Skeletal muscle satellite cell (primary cell): ENCODE data around the gene THEMIS.
"Not testable (repeated sequence)": the region's sequence is repeated elsewhere in the genome, so short reads cannot be mapped to it uniquely, and the experiment has no call there.

ENCODE experiments used
- H3K27me3 ChIP-seq: 2 replicates; pipeline ENCODE4 v1.7.0; 2013; ENCODE audit warnings: low read length; ENCODE audit not compliant: control insufficient read depth, insufficient read depth
- H3K36me3 ChIP-seq: 2 replicates; pipeline ENCODE4 v1.7.0; 2013; ENCODE audit warnings: mild to moderate bottlenecking, control low read depth, low read length; ENCODE audit not compliant: insufficient read depth
- H3K4me1 ChIP-seq: 2 replicates; pipeline ENCODE4 v1.7.0; 2013; ENCODE audit warnings: low read length; ENCODE audit not compliant: control insufficient read depth, insufficient read depth
- H3K4me2 ChIP-seq: 2 replicates; pipeline ENCODE4 v1.7.0; 2013; ENCODE audit warnings: mild to moderate bottlenecking, low read length
- H3K4me3 ChIP-seq: 2 replicates; pipeline ENCODE4 v1.7.0; 2013; ENCODE audit warnings: low read length
- H3K9ac ChIP-seq: 2 replicates; pipeline ENCODE4 v1.7.0; 2013; ENCODE audit warnings: mild to moderate bottlenecking, low read depth, low read length, moderate library complexity
- H3K9me3 ChIP-seq: replicated peaks from 2 replicates; pipeline ENCODE4 v1.7.0; 2013; ENCODE audit warnings: mild to moderate bottlenecking, control low read depth, low read length

The THEMIS gene

GRCh38 chr6:127914240-127914639, 13.4 kb upstream of the THEMIS start:
- no peak overlapping the region for H3K9ac ChIP-seq
- H3K27me3 ChIP-seq: no peaks in the 10 kb centered on the region
- H3K36me3 ChIP-seq: no peaks in the 10 kb centered on the region
- no peak overlapping the region for H3K4me3 ChIP-seq
- no peak overlapping the region for H3K4me2 ChIP-seq
- peaks cover 5% of the 10 kb centered on the region for H3K4me1 ChIP-seq
- no peaks in the 10 kb centered on the region for H3K9me3 ChIP-seq

GRCh38 chr6:127912914-127913313, 12.1 kb upstream of the THEMIS start:
- H3K4me1 ChIP-seq: peaks cover 5% of the 10 kb centered on the region
- H3K9me3 ChIP-seq: no peaks in the 10 kb centered on the region
- H3K36me3 ChIP-seq: no peaks in the 10 kb centered on the region
- no peak overlapping the region for H3K4me2 ChIP-seq
- no peak overlapping the region for H3K9ac ChIP-seq
- H3K27me3 ChIP-seq: no peaks in the 10 kb centered on the region
- H3K4me3 ChIP-seq: no peak overlapping the region

GRCh38 chr6:127907960-127908640, 7.2 kb upstream of the THEMIS start:
- Histone ChIP-seq H3K4me2 (no peak overlapping the region), H3K4me1 (no peaks in the 10 kb centered on the region), H3K9ac (no peak overlapping the region), H3K9me3 (no peaks in the 10 kb centered on the region), H3K4me3 (no peak overlapping the region), H3K27me3 (no peaks in the 10 kb centered on the region), H3K36me3 (no peaks in the 10 kb centered on the region)

- Histone ChIP-seq H3K4me2 (no peak overlapping the region), H3K27me3 (no peaks in the 10 kb centered on the region), H3K36me3 (no peaks in the 10 kb centered on the region), H3K9ac (no peak overlapping the region), H3K9me3 (no peaks in the 10 kb centered on the region), H3K4me3 (no peak overlapping the region), H3K4me1 (no peaks in the 10 kb centered on the region)
These were observed 3.3 kb upstream of the THEMIS start for GRCh38 chr6:127904160-127904559.

GRCh38 chr6:127902933-127903332, 2.1 kb upstream of the THEMIS start:
- Histone ChIP-seq H3K4me2 (no peak overlapping the region), H3K4me3 (no peak overlapping the region), H3K9me3 (no peaks in the 10 kb centered on the region), H3K27me3 (no peaks in the 10 kb centered on the region), H3K36me3 (no peaks in the 10 kb centered on the region), H3K4me1 (no peaks in the 10 kb centered on the region), H3K9ac (no peak overlapping the region)

DNA sequence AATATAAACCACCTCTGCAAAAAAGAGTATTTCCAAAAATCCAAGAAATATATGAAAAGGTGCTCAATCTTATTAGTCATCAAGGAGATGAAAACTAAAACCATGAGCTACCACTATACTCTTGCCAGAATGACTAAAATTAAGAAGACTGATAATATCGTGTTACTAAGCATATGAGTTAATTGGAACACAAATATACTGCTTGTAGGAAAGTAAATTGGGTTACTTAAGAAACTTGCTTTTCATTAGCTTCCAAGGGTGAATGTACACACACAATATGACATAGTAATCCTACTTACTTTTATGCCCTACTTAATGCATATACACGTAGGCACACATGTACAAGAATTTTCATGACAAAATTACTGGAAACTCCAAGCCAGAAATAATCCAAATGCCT, 3.4 kb downstream of the THEMIS start:
- Histone ChIP-seq H3K9me3 (no peaks in the 10 kb centered on the region), H3K9ac (no peak overlapping the region), H3K4me2 (no peak overlapping the region), H3K36me3 (no peaks in the 10 kb centered on the region), H3K27me3 (no peaks in the 10 kb centered on the region), H3K4me1 (no peaks in the 10 kb centered on the region), H3K4me3 (no peak overlapping the region)

DNA sequence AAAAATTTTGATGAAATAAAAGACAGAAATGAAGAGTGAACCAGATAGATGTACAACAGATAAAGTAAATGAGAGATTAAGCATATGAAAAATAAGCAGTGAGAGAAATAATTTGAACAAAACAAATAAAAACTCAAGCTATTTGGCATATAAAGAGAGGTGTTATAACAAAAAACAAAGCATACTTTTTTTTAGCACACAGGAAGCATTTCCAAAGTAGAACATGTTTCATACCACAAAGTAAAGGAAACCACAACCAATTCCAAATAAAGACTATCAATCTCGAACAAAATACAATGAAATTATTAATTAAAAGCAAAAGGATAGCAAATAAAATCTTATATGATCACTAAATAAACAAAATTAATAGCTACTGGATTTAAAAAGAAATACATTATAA, 6.8 kb downstream of the THEMIS start:
- H3K9me3 ChIP-seq: no peaks in the 10 kb centered on the region

GRCh38 chr6:127893541-127893940, 7.3 kb downstream of the THEMIS start:
- Histone ChIP-seq H3K4me1 (no peaks in the 10 kb centered on the region), H3K9ac (no peak overlapping the region), H3K4me2 (no peak overlapping the region), H3K4me3 (no peak overlapping the region), H3K9me3 (no peaks in the 10 kb centered on the region), H3K36me3 (no peaks in the 10 kb centered on the region), H3K27me3 (no peaks in the 10 kb centered on the region)

More for the DNA sequence above, 6.8 kb downstream of the THEMIS start:
- H3K4me2 ChIP-seq: no peak overlapping the region
- H3K4me3 ChIP-seq: no peak overlapping the region
- no peaks in the 10 kb centered on the region for H3K36me3 ChIP-seq
- H3K4me1 ChIP-seq: no peaks in the 10 kb centered on the region
- H3K27me3 ChIP-seq: no peaks in the 10 kb centered on the region
- H3K9ac ChIP-seq: no peak overlapping the region

DNA sequence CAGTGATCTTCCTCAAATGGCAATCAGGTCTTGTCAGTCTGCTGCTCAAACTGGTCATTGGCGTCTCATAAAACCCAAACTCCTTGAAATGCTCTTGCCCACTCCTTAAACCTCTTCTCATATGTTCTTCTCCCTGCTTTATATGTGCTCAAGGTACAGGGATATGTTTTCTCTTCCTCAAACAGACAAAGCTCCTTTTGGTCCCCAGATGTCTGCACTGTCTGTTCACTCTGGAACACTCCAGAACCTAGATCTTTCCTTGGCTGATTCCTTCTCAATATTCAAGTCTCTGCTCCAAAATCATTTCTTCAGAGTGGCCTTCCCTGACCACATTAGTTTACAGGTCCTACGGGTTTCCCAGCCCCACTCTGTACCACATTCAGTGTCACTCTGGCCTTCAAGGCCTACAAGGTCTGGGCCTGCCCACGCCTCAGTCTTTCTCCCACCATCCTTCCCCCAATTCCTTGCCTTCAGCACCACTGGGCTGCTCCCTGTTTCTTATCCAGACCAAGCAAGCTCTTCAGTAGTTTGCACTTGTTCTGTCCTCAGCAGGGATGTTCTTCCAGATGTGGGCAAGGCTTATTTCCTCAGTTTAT, 9.0 kb downstream of the THEMIS start:
- Histone ChIP-seq H3K9me3 (no peaks in the 10 kb centered on the region), H3K9ac (no peak overlapping the region), H3K4me1 (no peaks in the 10 kb centered on the region), H3K4me3 (no peak overlapping the region), H3K36me3 (no peaks in the 10 kb centered on the region), H3K4me2 (no peak overlapping the region), H3K27me3 (no peaks in the 10 kb centered on the region)

DNA sequence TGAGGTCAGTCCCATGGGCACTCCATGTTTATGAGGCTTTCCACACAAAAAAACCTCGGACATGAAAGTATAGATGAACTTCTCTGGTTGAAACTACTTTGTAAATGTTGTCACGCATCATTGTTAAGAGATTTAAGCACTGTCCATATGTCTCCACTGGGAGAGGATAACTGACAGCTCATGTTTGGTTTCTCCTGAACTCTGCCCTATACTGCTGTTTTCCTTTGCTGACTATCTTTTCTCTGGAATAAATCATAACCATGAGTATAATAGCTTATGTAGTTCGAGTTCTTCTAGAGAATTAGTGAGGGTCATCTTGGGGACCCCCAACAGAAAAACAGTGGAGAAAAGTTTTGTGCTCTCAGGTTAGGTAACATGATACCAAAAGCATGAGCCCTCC, 14.3 kb downstream of the THEMIS start:
- Histone ChIP-seq H3K4me1 (no peaks in the 10 kb centered on the region), H3K9me3 (no peaks in the 10 kb centered on the region), H3K36me3 (no peaks in the 10 kb centered on the region), H3K27me3 (no peaks in the 10 kb centered on the region), H3K4me3 (no peak overlapping the region), H3K4me2 (no peak overlapping the region), H3K9ac (no peak overlapping the region)

GRCh38 chr6:127884134-127884533, 16.7 kb downstream of the THEMIS start:
- Histone ChIP-seq H3K36me3 (no peaks in the 10 kb centered on the region), H3K9me3 (no peaks in the 10 kb centered on the region), H3K27me3 (no peaks in the 10 kb centered on the region), H3K4me1 (no peaks in the 10 kb centered on the region), H3K4me2 (no peak overlapping the region), H3K4me3 (no peak overlapping the region), H3K9ac (no peak overlapping the region)

- not testable (repeated sequence) for H3K4me2 ChIP-seq, H3K9ac ChIP-seq, H3K9me3 ChIP-seq, H3K4me1 ChIP-seq, H3K36me3 ChIP-seq, H3K4me3 ChIP-seq, H3K27me3 ChIP-seq
These were observed 18.9 kb downstream of the THEMIS start for GRCh38 chr6:127881949-127882348.
